HFF-Myc (cell line): Measurements from ENCODE around the gene JSRP1.

Source experiments
- DNase-seq: peaks from one replicate; pipeline ENCODE4 v3.0.0-alpha.2; 2011; ENCODE audit warnings: low read depth; ENCODE audit errors: extremely low read depth
- H3K4me3 ChIP-seq: replicated peaks from 2 replicates; pipeline ENCODE4 v1.5.1; 2011; ENCODE audit warnings: low read depth, mild to moderate bottlenecking, control low read depth, low read length
- CTCF ChIP-seq: IDR thresholded peaks from 2 replicates; pipeline ENCODE4 v1.5.1; 2012; ENCODE audit warnings: mild to moderate bottlenecking, low read depth, low read length, control low read depth; ENCODE audit errors: missing control alignments

The JSRP1 gene

DNA sequence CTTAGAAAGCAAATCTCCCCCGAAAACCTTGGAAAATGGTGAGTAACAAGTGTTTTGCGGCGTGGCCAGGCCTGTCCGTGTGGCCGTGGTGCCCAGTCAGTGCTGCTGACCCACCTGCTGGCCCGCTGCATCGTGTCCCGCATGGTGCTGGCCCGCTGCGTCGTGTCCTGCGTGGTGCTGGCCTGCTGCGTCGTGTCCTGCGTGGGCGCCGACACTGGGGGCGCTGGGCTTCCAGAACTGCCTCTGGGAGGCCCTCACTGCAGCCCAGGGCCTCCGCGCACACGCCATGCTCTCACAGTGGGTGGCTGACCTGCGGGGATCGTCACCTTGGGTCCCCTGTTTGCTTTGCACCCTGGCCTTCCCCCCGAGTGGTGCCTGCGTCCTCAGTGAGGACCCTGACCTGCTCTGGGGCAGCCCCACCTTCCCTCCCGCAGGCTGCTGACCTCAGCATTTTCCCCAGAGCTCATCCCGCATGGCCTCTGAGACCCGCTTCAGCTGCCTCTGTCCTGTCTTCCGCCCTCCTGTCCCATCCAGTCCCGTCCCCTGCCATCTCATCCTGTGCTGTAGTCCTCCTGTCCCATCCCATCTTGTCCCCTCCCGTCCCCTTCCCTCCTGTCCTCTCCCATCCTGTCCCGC, 30.7 kb downstream of the JSRP1 start:
- TF ChIP-seq CTCF, result no peak
- no peak overlapping the region for H3K4me3 ChIP-seq
- DNase-seq, result no peak

DNA sequence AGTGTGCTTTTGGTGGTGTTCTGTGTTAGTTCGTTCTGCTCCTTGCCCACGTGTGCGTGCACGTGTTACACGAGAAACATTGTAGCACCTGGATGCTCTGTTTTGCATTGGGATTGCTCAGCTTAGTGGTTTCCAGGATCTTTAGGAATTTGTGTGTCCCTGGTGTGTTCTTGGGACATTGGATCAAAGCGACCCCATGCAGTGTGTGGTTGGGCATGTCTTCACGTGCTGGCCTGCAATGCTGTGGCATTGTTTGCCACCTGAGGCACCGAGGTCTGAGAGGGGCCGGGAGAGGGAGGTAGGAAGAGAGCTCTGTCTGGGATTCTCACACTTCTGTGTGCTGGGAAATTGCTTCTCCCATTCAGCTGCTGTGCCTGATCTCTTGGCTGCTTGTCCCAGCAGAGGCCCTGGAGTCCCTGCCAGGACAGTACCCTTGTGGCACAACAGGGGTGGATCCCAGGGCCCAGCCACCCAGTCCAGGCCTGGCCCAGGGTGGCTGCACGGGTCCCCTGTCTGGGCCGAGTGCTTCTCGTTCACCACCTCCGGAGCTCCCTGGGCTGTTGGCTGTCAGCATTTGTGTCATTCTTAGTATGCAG, 31.4 kb downstream of the JSRP1 start:
- no peak overlapping the region for H3K4me3 ChIP-seq
- no peak for TF ChIP-seq CTCF
- DNase-seq, result no peak

- no peak for TF ChIP-seq CTCF
- no peak for DNase-seq
- no peak overlapping the region for H3K4me3 ChIP-seq
Measured at GRCh38 chr19:2223959-2224358, 32.3 kb downstream of the JSRP1 start.

GRCh38 chr19:2223391-2223790, 32.8 kb downstream of the JSRP1 start:
- no peak overlapping the region for H3K4me3 ChIP-seq
- no peak for DNase-seq
- no peak for TF ChIP-seq CTCF

DNA sequence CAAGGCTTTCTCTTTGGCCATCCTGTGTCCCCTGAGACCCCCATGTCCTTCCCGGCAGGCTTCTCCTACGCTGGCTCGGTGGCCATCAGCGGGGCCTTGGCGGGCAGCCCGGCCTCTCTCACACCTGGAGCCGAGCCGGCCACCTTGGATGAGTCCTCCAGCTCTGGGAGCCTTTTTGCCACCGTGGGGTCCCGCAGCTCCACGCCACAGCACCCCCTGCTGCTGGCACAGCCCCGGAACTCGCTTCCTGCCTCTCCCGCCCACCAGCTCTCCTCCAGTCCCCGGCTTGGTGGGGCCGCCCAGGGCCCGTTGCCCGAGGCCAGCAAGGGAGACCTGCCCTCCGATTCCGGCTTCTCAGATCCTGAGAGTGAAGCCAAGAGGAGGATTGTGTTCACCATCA, 34.3 kb downstream of the JSRP1 start:
- no peak for TF ChIP-seq CTCF
- no peak for DNase-seq
- no peak overlapping the region for H3K4me3 ChIP-seq

- TF ChIP-seq CTCF, result no peak
- no peak overlapping the region for H3K4me3 ChIP-seq
- DNase-seq, result no peak
Measured at GRCh38 chr19:2221250-2221831, 34.9 kb downstream of the JSRP1 start.
